Testis (tissue), 2 donors: ENCODE results near the gene HOXD1.

ENCODE experiments used
- POLR2A ChIP-seq: fragments of 450-650 bp; IDR thresholded peaks from one replicate; pipeline ENCODE4 v1.6.1; 2017; ENCODE audit warnings: antibody characterized with exemption, mild to moderate bottlenecking, moderate library complexity
- TF ChIP-seq, protein P1 (sequence below), 3 experiments: fragments of 450-650 bp in 2 of 3; fragments of 200-600 bp in 1 of 3; sonication (generic) in 1 of 3; IDR thresholded peaks; one replicate each; pipeline ENCODE4 v1.5.1; 2016 to 2019; ENCODE audit warnings: antibody characterized with exemption in 3 of 3, mild to moderate bottlenecking in 2 of 3, moderate library complexity in 1 of 3

DNA sequence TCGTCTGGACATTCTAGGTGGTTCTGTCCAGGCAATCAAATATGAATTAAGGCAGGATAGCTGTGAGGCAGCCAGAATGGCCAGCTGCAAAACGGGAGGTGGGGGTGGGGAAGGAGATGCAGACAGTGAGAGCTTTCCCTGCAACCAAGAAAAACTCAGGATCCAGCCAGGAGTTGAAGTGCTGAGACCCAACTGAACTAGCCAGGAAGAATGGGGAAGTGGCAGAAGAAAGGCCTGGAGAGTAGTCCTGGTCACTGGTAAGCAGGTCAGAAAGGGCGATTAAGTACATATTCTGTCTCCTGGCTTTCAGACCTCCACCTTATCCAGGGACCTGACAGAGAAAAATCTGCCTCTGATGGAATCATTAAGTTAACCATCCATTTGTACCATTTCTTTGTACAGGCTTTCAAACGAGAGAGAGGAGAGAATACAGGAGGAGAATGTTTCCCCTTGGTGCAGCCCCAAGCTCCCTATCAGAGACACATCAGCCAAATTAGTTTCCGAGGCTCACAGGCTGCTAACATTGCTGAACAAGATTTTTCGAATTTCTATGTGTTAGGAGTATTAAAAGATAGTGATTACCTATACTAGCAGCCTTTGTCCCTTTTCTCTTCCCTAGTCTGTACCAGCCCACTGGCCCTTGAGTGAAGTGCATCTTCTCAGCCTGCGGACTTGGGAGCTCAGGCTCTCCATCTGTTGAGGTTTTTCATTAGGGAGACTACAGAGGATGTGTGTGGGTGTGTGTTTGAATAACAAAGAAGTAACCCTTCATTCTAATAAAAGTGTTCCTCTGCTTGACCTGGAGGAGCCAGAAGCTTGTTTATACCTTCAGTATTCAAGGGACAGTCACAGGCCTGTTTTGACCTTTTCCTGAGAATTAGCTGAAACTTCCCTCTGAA lies 12.5 kb upstream of the HOXD1 start:
- TF ChIP-seq, protein P1, sequence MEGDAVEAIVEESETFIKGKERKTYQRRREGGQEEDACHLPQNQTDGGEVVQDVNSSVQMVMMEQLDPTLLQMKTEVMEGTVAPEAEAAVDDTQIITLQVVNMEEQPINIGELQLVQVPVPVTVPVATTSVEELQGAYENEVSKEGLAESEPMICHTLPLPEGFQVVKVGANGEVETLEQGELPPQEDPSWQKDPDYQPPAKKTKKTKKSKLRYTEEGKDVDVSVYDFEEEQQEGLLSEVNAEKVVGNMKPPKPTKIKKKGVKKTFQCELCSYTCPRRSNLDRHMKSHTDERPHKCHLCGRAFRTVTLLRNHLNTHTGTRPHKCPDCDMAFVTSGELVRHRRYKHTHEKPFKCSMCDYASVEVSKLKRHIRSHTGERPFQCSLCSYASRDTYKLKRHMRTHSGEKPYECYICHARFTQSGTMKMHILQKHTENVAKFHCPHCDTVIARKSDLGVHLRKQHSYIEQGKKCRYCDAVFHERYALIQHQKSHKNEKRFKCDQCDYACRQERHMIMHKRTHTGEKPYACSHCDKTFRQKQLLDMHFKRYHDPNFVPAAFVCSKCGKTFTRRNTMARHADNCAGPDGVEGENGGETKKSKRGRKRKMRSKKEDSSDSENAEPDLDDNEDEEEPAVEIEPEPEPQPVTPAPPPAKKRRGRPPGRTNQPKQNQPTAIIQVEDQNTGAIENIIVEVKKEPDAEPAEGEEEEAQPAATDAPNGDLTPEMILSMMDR (IDR thresholded peaks at IDR 0.05): no peak
- TF ChIP-seq POLR2A: no peak
